ENCODE measurements around the gene PDE4D.

- no peak for TF ChIP-seq CTCF (conservative IDR thresholded peaks at IDR 0.05; ENCODE audit: low read depth, low read length)
- TF ChIP-seq EZH2 (IDR thresholded peaks at IDR 0.05; ENCODE audit: borderline replicate concordance, low read depth, low read length, poor library complexity, severe bottlenecking) = no peak
These were observed 959.5 kb downstream of the PDE4D start for GRCh38 chr5:58933891-58934628.
